ENCODE measurements around the gene PPP2R2B.

DNA sequence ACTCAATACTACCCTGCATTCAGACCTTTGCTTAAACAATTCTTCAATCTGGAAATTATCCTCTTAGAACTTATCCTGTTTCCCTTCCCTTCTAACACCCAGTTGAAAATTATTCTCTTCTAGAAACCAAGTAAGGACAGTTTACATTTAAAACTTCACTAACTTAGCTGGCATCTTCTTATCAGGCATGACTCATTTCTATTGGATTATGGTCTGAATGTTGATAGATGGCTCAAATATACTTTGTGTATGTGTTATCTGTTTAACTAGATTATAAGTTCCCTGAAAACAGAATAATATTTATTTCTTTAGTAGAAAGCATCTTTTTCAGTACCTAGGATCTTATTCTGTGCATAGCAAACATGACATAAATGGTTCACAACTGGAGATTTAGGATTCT lies 161.9 kb downstream of the PPP2R2B start:
- TF ChIP-seq, protein P1, sequence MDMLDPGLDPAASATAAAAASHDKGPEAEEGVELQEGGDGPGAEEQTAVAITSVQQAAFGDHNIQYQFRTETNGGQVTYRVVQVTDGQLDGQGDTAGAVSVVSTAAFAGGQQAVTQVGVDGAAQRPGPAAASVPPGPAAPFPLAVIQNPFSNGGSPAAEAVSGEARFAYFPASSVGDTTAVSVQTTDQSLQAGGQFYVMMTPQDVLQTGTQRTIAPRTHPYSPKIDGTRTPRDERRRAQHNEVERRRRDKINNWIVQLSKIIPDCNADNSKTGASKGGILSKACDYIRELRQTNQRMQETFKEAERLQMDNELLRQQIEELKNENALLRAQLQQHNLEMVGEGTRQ (IDR thresholded peaks at IDR 0.05): no peak
- TF ChIP-seq, protein P2, sequence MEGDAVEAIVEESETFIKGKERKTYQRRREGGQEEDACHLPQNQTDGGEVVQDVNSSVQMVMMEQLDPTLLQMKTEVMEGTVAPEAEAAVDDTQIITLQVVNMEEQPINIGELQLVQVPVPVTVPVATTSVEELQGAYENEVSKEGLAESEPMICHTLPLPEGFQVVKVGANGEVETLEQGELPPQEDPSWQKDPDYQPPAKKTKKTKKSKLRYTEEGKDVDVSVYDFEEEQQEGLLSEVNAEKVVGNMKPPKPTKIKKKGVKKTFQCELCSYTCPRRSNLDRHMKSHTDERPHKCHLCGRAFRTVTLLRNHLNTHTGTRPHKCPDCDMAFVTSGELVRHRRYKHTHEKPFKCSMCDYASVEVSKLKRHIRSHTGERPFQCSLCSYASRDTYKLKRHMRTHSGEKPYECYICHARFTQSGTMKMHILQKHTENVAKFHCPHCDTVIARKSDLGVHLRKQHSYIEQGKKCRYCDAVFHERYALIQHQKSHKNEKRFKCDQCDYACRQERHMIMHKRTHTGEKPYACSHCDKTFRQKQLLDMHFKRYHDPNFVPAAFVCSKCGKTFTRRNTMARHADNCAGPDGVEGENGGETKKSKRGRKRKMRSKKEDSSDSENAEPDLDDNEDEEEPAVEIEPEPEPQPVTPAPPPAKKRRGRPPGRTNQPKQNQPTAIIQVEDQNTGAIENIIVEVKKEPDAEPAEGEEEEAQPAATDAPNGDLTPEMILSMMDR (IDR thresholded peaks at IDR 0.05): no peak
- TF ChIP-seq, protein P3, sequence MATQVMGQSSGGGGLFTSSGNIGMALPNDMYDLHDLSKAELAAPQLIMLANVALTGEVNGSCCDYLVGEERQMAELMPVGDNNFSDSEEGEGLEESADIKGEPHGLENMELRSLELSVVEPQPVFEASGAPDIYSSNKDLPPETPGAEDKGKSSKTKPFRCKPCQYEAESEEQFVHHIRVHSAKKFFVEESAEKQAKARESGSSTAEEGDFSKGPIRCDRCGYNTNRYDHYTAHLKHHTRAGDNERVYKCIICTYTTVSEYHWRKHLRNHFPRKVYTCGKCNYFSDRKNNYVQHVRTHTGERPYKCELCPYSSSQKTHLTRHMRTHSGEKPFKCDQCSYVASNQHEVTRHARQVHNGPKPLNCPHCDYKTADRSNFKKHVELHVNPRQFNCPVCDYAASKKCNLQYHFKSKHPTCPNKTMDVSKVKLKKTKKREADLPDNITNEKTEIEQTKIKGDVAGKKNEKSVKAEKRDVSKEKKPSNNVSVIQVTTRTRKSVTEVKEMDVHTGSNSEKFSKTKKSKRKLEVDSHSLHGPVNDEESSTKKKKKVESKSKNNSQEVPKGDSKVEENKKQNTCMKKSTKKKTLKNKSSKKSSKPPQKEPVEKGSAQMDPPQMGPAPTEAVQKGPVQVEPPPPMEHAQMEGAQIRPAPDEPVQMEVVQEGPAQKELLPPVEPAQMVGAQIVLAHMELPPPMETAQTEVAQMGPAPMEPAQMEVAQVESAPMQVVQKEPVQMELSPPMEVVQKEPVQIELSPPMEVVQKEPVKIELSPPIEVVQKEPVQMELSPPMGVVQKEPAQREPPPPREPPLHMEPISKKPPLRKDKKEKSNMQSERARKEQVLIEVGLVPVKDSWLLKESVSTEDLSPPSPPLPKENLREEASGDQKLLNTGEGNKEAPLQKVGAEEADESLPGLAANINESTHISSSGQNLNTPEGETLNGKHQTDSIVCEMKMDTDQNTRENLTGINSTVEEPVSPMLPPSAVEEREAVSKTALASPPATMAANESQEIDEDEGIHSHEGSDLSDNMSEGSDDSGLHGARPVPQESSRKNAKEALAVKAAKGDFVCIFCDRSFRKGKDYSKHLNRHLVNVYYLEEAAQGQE (IDR thresholded peaks at IDR 0.05): no peak
